IMR-90 (cell line): ENCODE measurements around the gene AK2. TPM values are rescaled to one million over a fixed set of nuclear protein-coding genes. Genes with fewer than 3 reads are reported as not detected.

ENCODE experiments used
- ATAC-seq: fragments of 200-7000 bp; cut with Tn5 transposase; 2 replicates; pipeline ENCODE4 v1.9.1; 2020; ENCODE audit warnings: low read depth, mild to moderate bottlenecking, moderate library complexity
- BruUV-seq: library from RNA; stranded (reverse); fragments of 400-500 nt; replicated peaks from 2 replicates; lab custom pipeline; 2021; lab: Mats Ljungman, UMichigan
- CTCF ChIA-PET: fragments of 300-600 bp; formaldehyde crosslinking; extraction: SDS; loops from one replicate; lab custom pipeline; 2021; ENCODE audit warnings: antibody characterized with exemption; lab: Yijun Ruan, JAX
- POLR2A ChIA-PET: fragments of 300-600 bp; sonication (Branson Sonifier 250); formaldehyde crosslinking; loops from one replicate; lab custom pipeline; 2022; ENCODE audit warnings: antibody characterized with exemption; ENCODE audit not compliant: unreplicated experiment; lab: Charles Lee
- DNase-seq: peaks from one replicate; pipeline ENCODE4 v3.0.0; 2013
- H2AFZ ChIP-seq: replicated peaks from 2 replicates; pipeline ENCODE3; 2013; ENCODE audit warnings: low read length, mild to moderate bottlenecking; ENCODE audit not compliant: poor library complexity
- H2AK5ac ChIP-seq: 2 replicates; pipeline ENCODE4 v1.6.1; 2013; ENCODE audit warnings: low read depth, low read length, inconsistent platforms
- H2AK9ac ChIP-seq: replicated peaks from 2 replicates; pipeline ENCODE3; 2013; ENCODE audit warnings: mild to moderate bottlenecking, low read depth, low read length, moderate library complexity; ENCODE audit not compliant: poor library complexity
- H2BK120ac ChIP-seq: 2 replicates; pipeline ENCODE4 v1.6.1; 2013; ENCODE audit warnings: low read depth, low read length, inconsistent platforms
- H2BK15ac ChIP-seq: 3 replicates; pipeline ENCODE4 v1.6.1; 2013; ENCODE audit warnings: low read depth, low read length, inconsistent platforms
- H2BK20ac ChIP-seq: 2 replicates; pipeline ENCODE4 v1.6.1; 2013; ENCODE audit warnings: low read depth, mild to moderate bottlenecking, inconsistent platforms, low read length, moderate library complexity
- H2BK5ac ChIP-seq: 2 replicates; pipeline ENCODE4 v1.6.1; 2013; ENCODE audit warnings: mild to moderate bottlenecking, low read depth, low read length, inconsistent platforms; ENCODE audit not compliant: poor library complexity, severe bottlenecking
- H3K14ac ChIP-seq: replicated peaks from 2 replicates; pipeline ENCODE4 v1.6.1; 2013; ENCODE audit warnings: low read depth, low read length, inconsistent platforms
- H3K18ac ChIP-seq: 2 replicates; pipeline ENCODE4 v1.6.1; 2013; ENCODE audit warnings: low read depth, low read length, control low read depth
- H3K23ac ChIP-seq: 2 replicates; pipeline ENCODE4 v1.6.1; 2013; ENCODE audit warnings: low read depth, low read length, inconsistent platforms
- H3K27ac ChIP-seq: 2 replicates; pipeline ENCODE4 v1.5.1; 2013; ENCODE audit warnings: mild to moderate bottlenecking, control low read depth, low read length; ENCODE audit not compliant: insufficient read depth
- H3K27me3 ChIP-seq: 2 replicates; pipeline ENCODE4 v1.6.1; 2013; ENCODE audit warnings: low read length; ENCODE audit not compliant: control insufficient read depth, insufficient read depth
- H3K36me3 ChIP-seq: 2 replicates; pipeline ENCODE4 v1.6.1; 2013; ENCODE audit warnings: low read length, mixed read lengths; ENCODE audit not compliant: control insufficient read depth, insufficient read depth
- H3K4ac ChIP-seq: 2 replicates; pipeline ENCODE4 v1.6.1; 2013; ENCODE audit warnings: low read depth, low read length, inconsistent platforms
- H3K4me1 ChIP-seq: 2 replicates; pipeline ENCODE4 v1.6.1; 2013; ENCODE audit warnings: low read length, mixed read lengths; ENCODE audit not compliant: control insufficient read depth, insufficient read depth
- H3K4me2 ChIP-seq: 2 replicates; pipeline ENCODE4 v1.6.1; 2013; ENCODE audit warnings: low read depth, mild to moderate bottlenecking, control low read depth, low read length, moderate library complexity
- H3K4me3 ChIP-seq: 2 replicates; pipeline ENCODE4 v1.5.1; 2013; ENCODE audit warnings: low read depth, mild to moderate bottlenecking, control low read depth, low read length, moderate library complexity; ENCODE audit not compliant: insufficient read depth
- H3K56ac ChIP-seq: 2 replicates; pipeline ENCODE4 v1.6.1; 2013; ENCODE audit warnings: low read length, inconsistent platforms; ENCODE audit not compliant: insufficient read depth; ENCODE audit errors: extremely low read depth
- H3K79me1 ChIP-seq, 2 experiments: 2 replicates each; pipeline ENCODE4 v1.6.1; 2013; ENCODE audit warnings: low read length in 2 of 2, inconsistent platforms in 1 of 2, low read depth in 1 of 2
- H3K9ac ChIP-seq: 2 replicates; pipeline ENCODE4 v1.6.1; 2013; ENCODE audit warnings: low read depth, low read length, control low read depth
- H3K9me1 ChIP-seq: 2 replicates; pipeline ENCODE4 v1.6.1; 2013; ENCODE audit warnings: low read length, inconsistent platforms; ENCODE audit not compliant: insufficient read depth
- H3K9me3 ChIP-seq: 2 replicates; pipeline ENCODE4 v1.6.1; 2013; ENCODE audit warnings: low read length; ENCODE audit not compliant: control insufficient read depth, insufficient read depth
- H4K20me1 ChIP-seq: 2 replicates; pipeline ENCODE4 v1.6.1; 2013; ENCODE audit warnings: low read length, inconsistent platforms; ENCODE audit not compliant: insufficient read depth
- H4K5ac ChIP-seq: 2 replicates; pipeline ENCODE4 v1.6.1; 2013; ENCODE audit warnings: mild to moderate bottlenecking, low read depth, low read length, control low read depth
- H4K8ac ChIP-seq, 2 experiments: 2 replicates each; pipeline ENCODE4 v1.6.1; 2013; ENCODE audit warnings: low read depth in 2 of 2, low read length in 2 of 2, control low read depth in 1 of 2, inconsistent platforms in 1 of 2
- H4K91ac ChIP-seq: 2 replicates; pipeline ENCODE4 v1.6.1; 2013; ENCODE audit warnings: low read depth, low read length, inconsistent platforms; ENCODE audit not compliant: insufficient read depth
- RCOR1 ChIP-seq: IDR thresholded peaks from 2 replicates; pipeline ENCODE4 v1.6.1; 2012; ENCODE audit warnings: mild to moderate bottlenecking, low read length, improper control_type of control experiment; ENCODE audit not compliant: insufficient replicate concordance
- WGBS, 2 experiments: methylation state at CpG; one replicate each; pipeline versions ENCODE4 v1.1.5 to v1.1.7; 2013; ENCODE audit warnings: missing lambda C conversion rate in 2 of 2; ENCODE audit not compliant: insufficient read length in 1 of 2; ENCODE audit errors: extremely low coverage in 2 of 2; 5-methylcytosine and 5-hydroxymethylcytosine counted together
- dilution Hi-C: fragments of 300-500 bp; cut with HindIII; formaldehyde crosslinking; loops from one replicate; pipeline ENCODE4 v1.14.3; 2018; ENCODE audit warnings: low sequenced_read_pairs; ENCODE audit not compliant: unreplicated experiment
- in situ Hi-C: fragments of 300-500 bp; cut with MboI; formaldehyde crosslinking; loops from 3 replicates; pipeline ENCODE4 v1.14.3; 2019; ENCODE audit warnings: low sequenced_read_pairs, inconsistent platforms, mixed read lengths
- intact Hi-C: fragments of 100-400 bp; cut with micrococcal nuclease; formaldehyde crosslinking; loops from 2 replicates; pipeline ENCODE4 v1.10.0; 2022
- polyA plus RNA-seq, 3 experiments: library from polyadenylated mRNA; depleted of rRNA; stranded (reverse); fragments of >200 nt; gene quantifications; 2 replicates each; pipeline ENCODE4 v1.2.3, GENCODE V29; 2012; ENCODE audit warnings: low replicate concordance in 1 of 3
- total RNA-seq: library from RNA; depleted of rRNA; stranded (reverse); fragments of >200 nt; gene quantifications from 2 replicates; pipeline ENCODE4 v1.2.3, GENCODE V29; 2012

AK2 gene
- total and polyA plus RNA-seq, 2 of the 4 experiments (the other 2 are of a cell fraction) = 118 to 203 TPM

DNA sequence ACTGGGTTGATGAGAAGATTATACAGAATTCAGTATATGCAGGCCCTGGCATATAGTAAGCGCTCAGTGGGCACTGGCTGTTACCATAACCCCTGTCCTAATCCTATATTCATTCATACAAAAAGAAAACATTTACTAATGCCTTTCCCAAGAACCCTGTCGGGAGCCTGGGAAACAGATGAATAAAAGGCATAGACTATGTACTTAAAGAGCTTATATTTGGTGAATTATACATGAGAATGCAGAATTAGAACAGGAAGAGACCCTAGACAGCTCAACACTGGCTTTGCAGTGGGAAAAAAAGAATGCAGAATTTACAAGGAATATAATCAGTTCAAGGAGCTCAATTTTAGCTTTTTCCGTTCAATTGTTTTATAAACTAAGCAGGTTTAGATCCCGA, 10.9 kb downstream of the AK2 start:
- dilution Hi-C loops (no loop called here), intact Hi-C loops (no loop called here), in situ Hi-C loops (no loop called here)
- DNase-seq (no peak), ATAC-seq (no peak)
- 83% methylated on average over 1 of the region's 4 CpGs; no CpG with 5 or more reads in 1 of the 2 experiments for WGBS, 2 experiments
- Histone ChIP-seq H3K4me1 (no peaks in the 10 kb centered on the region), H3K79me1 (peaks cover 42 to 60% of the 10 kb centered on the region in 2 experiments), H3K9me1 (0 out of 2 replicates have a peak, but pooled peaks cover 6% of the 10 kb centered on the region), H3K56ac (no peak overlapping the region), H2AFZ (no peak overlapping the region), H2BK20ac (no peak overlapping the region), H3K4ac (no peak overlapping the region), H3K4me2 (no peak overlapping the region), H4K91ac (no peak overlapping the region), H3K36me3 (peaks cover 33% of the 10 kb centered on the region), H4K20me1 (peaks cover 26% of the 10 kb centered on the region), H3K9ac (no peak overlapping the region), H2BK15ac (no peak overlapping the region), H3K27me3 (no peaks in the 10 kb centered on the region), H4K5ac (no peak overlapping the region), H2BK5ac (no peak overlapping the region), H3K27ac (no peak overlapping the region), H3K14ac (no peak overlapping the region), H4K8ac (no peak overlapping the region), H2BK120ac (no peak overlapping the region), H2AK9ac (no peak overlapping the region), H3K18ac (no peak overlapping the region), H3K9me3 (no peaks in the 10 kb centered on the region), H2AK5ac (no peak overlapping the region), H3K4me3 (no peak overlapping the region), H3K23ac (no peak overlapping the region)
- TF ChIP-seq RCOR1 = no peak
- POLR2A ChIA-PET = no interaction called here
- CTCF ChIA-PET = interaction anchor here (2.1 kb wide), 1 partner anchor 30 kb away, joined by 5 read pairs; no protein-coding TSS in a partner anchor
- no TSS peak for BruUV-seq
